ENCODE measurements around the gene PHF21B.

GRCh38 chr22:44931077-44931540 is 78.7 kb downstream of the PHF21B start:
- TF ChIP-seq POLR2AphosphoS5 (IDR thresholded peaks at IDR 0.05; ENCODE audit: low read depth), result no peak
- TF ChIP-seq, protein P1, sequence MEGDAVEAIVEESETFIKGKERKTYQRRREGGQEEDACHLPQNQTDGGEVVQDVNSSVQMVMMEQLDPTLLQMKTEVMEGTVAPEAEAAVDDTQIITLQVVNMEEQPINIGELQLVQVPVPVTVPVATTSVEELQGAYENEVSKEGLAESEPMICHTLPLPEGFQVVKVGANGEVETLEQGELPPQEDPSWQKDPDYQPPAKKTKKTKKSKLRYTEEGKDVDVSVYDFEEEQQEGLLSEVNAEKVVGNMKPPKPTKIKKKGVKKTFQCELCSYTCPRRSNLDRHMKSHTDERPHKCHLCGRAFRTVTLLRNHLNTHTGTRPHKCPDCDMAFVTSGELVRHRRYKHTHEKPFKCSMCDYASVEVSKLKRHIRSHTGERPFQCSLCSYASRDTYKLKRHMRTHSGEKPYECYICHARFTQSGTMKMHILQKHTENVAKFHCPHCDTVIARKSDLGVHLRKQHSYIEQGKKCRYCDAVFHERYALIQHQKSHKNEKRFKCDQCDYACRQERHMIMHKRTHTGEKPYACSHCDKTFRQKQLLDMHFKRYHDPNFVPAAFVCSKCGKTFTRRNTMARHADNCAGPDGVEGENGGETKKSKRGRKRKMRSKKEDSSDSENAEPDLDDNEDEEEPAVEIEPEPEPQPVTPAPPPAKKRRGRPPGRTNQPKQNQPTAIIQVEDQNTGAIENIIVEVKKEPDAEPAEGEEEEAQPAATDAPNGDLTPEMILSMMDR (conservative IDR thresholded peaks at IDR 0.05; ENCODE audit: low read depth in 2 of 2), result no peak
- no peak for TF ChIP-seq EZH2 (IDR thresholded peaks at IDR 0.05; ENCODE audit: low read depth, unreplicated experiment)
- no peak for TF ChIP-seq REST (IDR thresholded peaks at IDR 0.05; ENCODE audit: unreplicated experiment)
- TF ChIP-seq, protein P2, sequence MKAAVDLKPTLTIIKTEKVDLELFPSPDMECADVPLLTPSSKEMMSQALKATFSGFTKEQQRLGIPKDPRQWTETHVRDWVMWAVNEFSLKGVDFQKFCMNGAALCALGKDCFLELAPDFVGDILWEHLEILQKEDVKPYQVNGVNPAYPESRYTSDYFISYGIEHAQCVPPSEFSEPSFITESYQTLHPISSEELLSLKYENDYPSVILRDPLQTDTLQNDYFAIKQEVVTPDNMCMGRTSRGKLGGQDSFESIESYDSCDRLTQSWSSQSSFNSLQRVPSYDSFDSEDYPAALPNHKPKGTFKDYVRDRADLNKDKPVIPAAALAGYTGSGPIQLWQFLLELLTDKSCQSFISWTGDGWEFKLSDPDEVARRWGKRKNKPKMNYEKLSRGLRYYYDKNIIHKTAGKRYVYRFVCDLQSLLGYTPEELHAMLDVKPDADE (IDR thresholded peaks at IDR 0.05), result no peak
- no peak for TF ChIP-seq JUNB (IDR thresholded peaks at IDR 0.05; ENCODE audit: unreplicated experiment)
- no peak for TF ChIP-seq STAT1 (IDR thresholded peaks at IDR 0.05; ENCODE audit: unreplicated experiment)
- TF ChIP-seq EZH2phosphoT487 (IDR thresholded peaks at IDR 0.05; ENCODE audit: unreplicated experiment), result no peak
